ENCODE measurements around the gene DGCR8. TPM values are rescaled to one million over a fixed set of nuclear protein-coding genes. Genes with fewer than 3 reads are reported as not detected.
A peak's percentile ranks its signal among the peaks of the same experiment; 100 is the strongest.

DGCR8 gene
- total RNA-seq, 2 experiments from 2014 or later = 33.4 to 34.3 TPM

- Mint-ChIP-seq H3K36me3 (peaks cover 12% of the 10 kb centered on the region), H3K9me3 (no peaks in the 10 kb centered on the region), H3K4me3 (no peak overlapping the region), H3K27me3 (no peaks in the 10 kb centered on the region), H3K27ac (no peak overlapping the region), H3K4me1 (ENCODE audit: low read depth) (peaks cover 18% of the 10 kb centered on the region)
- ChIA-PET CTCF (no interaction called here), POLR2A (no interaction called here)
- intact Hi-C loops (cut with micrococcal nuclease) = no loop called here
- no peak for DNase-seq
Observed at GRCh38 chr22:20105456-20106204, 25.6 kb downstream of the DGCR8 start.

- Mint-ChIP-seq H3K27ac (no peak overlapping the region), H3K27me3 (no peaks in the 10 kb centered on the region), H3K36me3 (peaks cover 14% of the 10 kb centered on the region), H3K9me3 (no peaks in the 10 kb centered on the region), H3K4me1 (ENCODE audit: low read depth) (peaks cover 15% of the 10 kb centered on the region), H3K4me3 (no peak overlapping the region)
- intact Hi-C loops (cut with micrococcal nuclease) = no loop called here
- ChIA-PET CTCF (interaction anchor here (1.3 kb wide), 1 partner anchor 23 kb away, joined by 3 read pairs; no protein-coding TSS in a partner anchor), POLR2A (no interaction called here)
- no peak for DNase-seq
Observed at GRCh38 chr22:20106205-20106848, 26.3 kb downstream of the DGCR8 start.

- no peak overlapping the region for H3K27ac Mint-ChIP-seq
- intact Hi-C loops (cut with micrococcal nuclease) = no loop called here
- CTCF ChIA-PET = interaction anchor here (1.2 to 1.3 kb wide), 2 partner anchors 22 to 135 kb away, joined by 3 read pairs; no protein-coding TSS in a partner anchor
- no peaks in the 10 kb centered on the region for H3K9me3 Mint-ChIP-seq
- POLR2A ChIA-PET = no interaction called here
- peaks cover 14% of the 10 kb centered on the region for H3K36me3 Mint-ChIP-seq
- no peaks in the 10 kb centered on the region for H3K27me3 Mint-ChIP-seq
- DNase-seq = no peak
- no peak overlapping the region for H3K4me3 Mint-ChIP-seq
- peaks cover 12% of the 10 kb centered on the region for H3K4me1 Mint-ChIP-seq (ENCODE audit: low read depth)
Observed at GRCh38 chr22:20106849-20107237, 26.8 kb downstream of the DGCR8 start.

GRCh38 chr22:20107471-20107901 is 27.4 kb downstream of the DGCR8 start:
- ChIA-PET POLR2A (no interaction called here), CTCF (interaction anchor here (1.2 to 1.3 kb wide), 2 partner anchors 22 to 136 kb away, joined by 3 read pairs; no protein-coding TSS in a partner anchor)
- Mint-ChIP-seq H3K27me3 (no peaks in the 10 kb centered on the region), H3K9me3 (no peaks in the 10 kb centered on the region), H3K27ac (peak overlapping the region; percentile 38), H3K4me1 (ENCODE audit: low read depth) (peaks cover 11% of the 10 kb centered on the region), H3K36me3 (peaks cover 10% of the 10 kb centered on the region), H3K4me3 (no peak overlapping the region)
- DNase-seq = no peak
- intact Hi-C loops (cut with micrococcal nuclease) = no loop called here

GRCh38 chr22:20107951-20108756 is 28.1 kb downstream of the DGCR8 start:
- Mint-ChIP-seq H3K4me3 (no peak overlapping the region), H3K9me3 (no peaks in the 10 kb centered on the region), H3K27ac (peak overlapping the region; percentile 38), H3K27me3 (no peaks in the 10 kb centered on the region), H3K4me1 (ENCODE audit: low read depth) (peaks cover 11% of the 10 kb centered on the region), H3K36me3 (peaks cover 8% of the 10 kb centered on the region)
- intact Hi-C loops (cut with micrococcal nuclease) = no loop called here
- POLR2A ChIA-PET = interaction anchor here (0.9 to 1.5 kb wide), 3 partner anchors 10 to 25 kb away, joined by 3 to 6 read pairs (median 5); no protein-coding TSS in a partner anchor
- DNase-seq = no peak
- CTCF ChIA-PET = interaction anchor here (1.2 kb wide), 1 partner anchor 137 kb away, joined by 3 read pairs; no protein-coding TSS in a partner anchor

GRCh38 chr22:20108757-20109230 is 28.8 kb downstream of the DGCR8 start:
- no peaks in the 10 kb centered on the region for H3K27me3 Mint-ChIP-seq
- POLR2A ChIA-PET = interaction anchor here (0.9 to 1.5 kb wide), 3 partner anchors 9 to 26 kb away, joined by 3 to 6 read pairs (median 5); no protein-coding TSS in a partner anchor
- H3K36me3 Mint-ChIP-seq = peaks cover 8% of the 10 kb centered on the region
- no peaks in the 10 kb centered on the region for H3K9me3 Mint-ChIP-seq
- intact Hi-C loops (cut with micrococcal nuclease) = no loop called here
- DNase-seq = no peak
- H3K4me3 Mint-ChIP-seq = no peak overlapping the region
- CTCF ChIA-PET = no interaction called here
- H3K27ac Mint-ChIP-seq = no peak overlapping the region
- H3K4me1 Mint-ChIP-seq (ENCODE audit: low read depth) = peaks cover 11% of the 10 kb centered on the region

- peaks cover 11% of the 10 kb centered on the region for H3K4me1 Mint-ChIP-seq (ENCODE audit: low read depth)
- DNase-seq = no peak
- CTCF ChIA-PET = interaction anchor here (1.3 kb wide), 1 partner anchor 145 kb away, joined by 4 read pairs; no protein-coding TSS in a partner anchor
- POLR2A ChIA-PET = interaction anchor here (0.9 to 1.5 kb wide), 5 partner anchors 8 to 26 kb away, joined by 3 to 6 read pairs (median 5); no protein-coding TSS in a partner anchor
- no peaks in the 10 kb centered on the region for H3K27me3 Mint-ChIP-seq
- peaks cover 12% of the 10 kb centered on the region for H3K36me3 Mint-ChIP-seq
- H3K4me3 Mint-ChIP-seq = no peak overlapping the region
- H3K9me3 Mint-ChIP-seq = no peaks in the 10 kb centered on the region
- no peak overlapping the region for H3K27ac Mint-ChIP-seq
- intact Hi-C loops (cut with micrococcal nuclease) = no loop called here
Observed at GRCh38 chr22:20109411-20110358, 29.6 kb downstream of the DGCR8 start.

GRCh38 chr22:20110359-20110985 is 30.4 kb downstream of the DGCR8 start:
- intact Hi-C loops (cut with micrococcal nuclease) = no loop called here
- Mint-ChIP-seq H3K4me1 (ENCODE audit: low read depth) (peaks cover 16% of the 10 kb centered on the region), H3K9me3 (no peaks in the 10 kb centered on the region), H3K4me3 (no peak overlapping the region), H3K27me3 (no peaks in the 10 kb centered on the region), H3K36me3 (peaks cover 18% of the 10 kb centered on the region), H3K27ac (peak overlapping the region; percentile 86)
- ChIA-PET POLR2A (interaction anchor here (1.2 to 1.3 kb wide), 2 partner anchors 9 to 10 kb away, joined by 3 to 5 read pairs; no protein-coding TSS in a partner anchor), CTCF (interaction anchor here (0.6 to 1.7 kb wide), 9 partner anchors 10 to 145 kb away, joined by 3 to 14 read pairs (median 4); no protein-coding TSS in a partner anchor)
- no peak for DNase-seq

GRCh38 chr22:20111045-20111688 is 31.1 kb downstream of the DGCR8 start:
- H3K9me3 Mint-ChIP-seq = no peaks in the 10 kb centered on the region
- H3K4me1 Mint-ChIP-seq (ENCODE audit: low read depth) = peaks cover 19% of the 10 kb centered on the region
- H3K36me3 Mint-ChIP-seq = peaks cover 20% of the 10 kb centered on the region
- intact Hi-C loops (cut with micrococcal nuclease) = no loop called here
- peak; percentile 54 for DNase-seq
- H3K27me3 Mint-ChIP-seq = no peaks in the 10 kb centered on the region
- H3K27ac Mint-ChIP-seq = peak overlapping the region; percentile 86
- CTCF ChIA-PET = interaction anchor here (0.6 to 1.7 kb wide), 12 partner anchors 10 to 477 kb away, joined by 3 to 14 read pairs (median 3); no protein-coding TSS in a partner anchor
- H3K4me3 Mint-ChIP-seq = no peak overlapping the region
- POLR2A ChIA-PET = interaction anchor here (1.2 to 1.3 kb wide), 2 partner anchors 8 to 10 kb away, joined by 3 to 5 read pairs; no protein-coding TSS in a partner anchor

Data from activated CD4-positive, alpha-beta memory T cell treated with anti-CD3 and anti-CD28 coated beads for 36 hours (primary cell).